ENCODE measurements around the gene CD200R1. TPM values are rescaled to one million over a fixed set of nuclear protein-coding genes. Genes with fewer than 3 reads are reported as not detected.

The CD200R1 gene, protein sequence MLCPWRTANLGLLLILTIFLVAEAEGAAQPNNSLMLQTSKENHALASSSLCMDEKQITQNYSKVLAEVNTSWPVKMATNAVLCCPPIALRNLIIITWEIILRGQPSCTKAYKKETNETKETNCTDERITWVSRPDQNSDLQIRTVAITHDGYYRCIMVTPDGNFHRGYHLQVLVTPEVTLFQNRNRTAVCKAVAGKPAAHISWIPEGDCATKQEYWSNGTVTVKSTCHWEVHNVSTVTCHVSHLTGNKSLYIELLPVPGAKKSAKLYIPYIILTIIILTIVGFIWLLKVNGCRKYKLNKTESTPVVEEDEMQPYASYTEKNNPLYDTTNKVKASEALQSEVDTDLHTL
- 0.06 to 0.10 TPM (median 0.06 TPM) in 3 of 5 replicates, not detected in the others for total RNA-seq (2022; extraction: Qiagen RNA extraction; ENCODE audit: low read depth)

GRCh38 chr3:112974894-112975293 is at the start of gene CD200R1:
Gene CD200R1, minus strand, starts transcription at chr3:112975103. Its CDS starts 246 bp downstream, at chr3:112974857.

GRCh38 chr3:112990672-112991602 is 16.0 kb upstream of the CD200R1 start, which contains the start of gene GTPBP8:
Gene GTPBP8, plus strand, starts transcription at chr3:112990984. Its CDS starts 16 bp downstream, at chr3:112991000.

Other genes starting within 250 kb of the CD200R1 start
- not detected in 5 replicates for gene CD200R1L, start 128.2 kb downstream of the CD200R1 start, total RNA-seq (2022; extraction: Qiagen RNA extraction; ENCODE audit: low read depth)
- 13.8 to 17.4 TPM (median 15.4 TPM) in 5 replicates for gene GTPBP8, start 15.9 kb upstream of the CD200R1 start, total RNA-seq (2022; extraction: Qiagen RNA extraction; ENCODE audit: low read depth)
- gene BOC, start 236.5 kb upstream of the CD200R1 start, total RNA-seq (2022; extraction: Qiagen RNA extraction; ENCODE audit: low read depth): 6.9 to 8.7 TPM (median 7.5 TPM) in 5 replicates